ENCODE measurements around the gene UBAC1.

DNA sequence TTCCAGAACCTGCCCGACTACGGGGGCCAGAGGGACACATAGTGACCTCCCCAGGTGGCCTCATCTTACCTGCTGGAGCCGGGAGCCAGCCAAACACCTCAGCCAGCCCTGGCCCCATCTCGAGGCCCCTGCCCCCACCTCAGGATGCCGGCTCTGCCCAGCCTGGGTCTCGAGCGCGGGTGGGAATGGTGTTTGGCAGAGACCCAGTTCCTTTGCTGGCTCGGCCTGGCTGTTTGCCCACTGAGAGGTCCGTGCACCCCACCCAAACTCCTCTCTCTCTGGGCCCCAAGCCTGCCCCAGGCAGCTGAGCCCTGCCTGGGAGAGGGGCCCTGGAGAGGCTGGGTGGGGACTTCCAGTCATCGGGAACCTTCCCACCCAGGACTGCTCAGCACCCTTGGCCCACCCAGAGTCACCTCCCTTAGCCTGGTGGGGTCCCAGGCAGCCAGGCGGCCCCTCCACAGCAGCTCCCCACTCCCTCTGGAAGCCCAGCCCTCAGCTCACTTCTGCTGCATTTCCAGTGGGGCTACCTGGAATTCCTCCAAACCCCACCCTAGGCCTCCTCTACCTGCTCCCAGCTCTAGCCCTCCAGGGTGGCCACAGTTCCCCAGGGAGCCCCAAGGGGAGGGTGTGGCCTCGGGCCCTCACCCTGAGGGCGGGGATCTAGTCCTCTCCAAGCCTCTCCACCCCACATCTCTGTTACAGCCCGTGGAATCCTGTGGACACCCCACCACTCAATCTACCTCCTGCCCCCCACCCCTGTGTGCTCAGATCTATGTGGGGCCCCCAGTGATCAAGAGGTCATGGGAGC, 42.4 kb upstream of the UBAC1 start:
- TF ChIP-seq EZH2phosphoT487 (IDR thresholded peaks at IDR 0.05; ENCODE audit: low read depth, severe bottlenecking, unreplicated experiment) (no peak), EZH2 (IDR thresholded peaks at IDR 0.05; ENCODE audit: borderline replicate concordance) (no peak)
- TF ChIP-seq, protein P1, sequence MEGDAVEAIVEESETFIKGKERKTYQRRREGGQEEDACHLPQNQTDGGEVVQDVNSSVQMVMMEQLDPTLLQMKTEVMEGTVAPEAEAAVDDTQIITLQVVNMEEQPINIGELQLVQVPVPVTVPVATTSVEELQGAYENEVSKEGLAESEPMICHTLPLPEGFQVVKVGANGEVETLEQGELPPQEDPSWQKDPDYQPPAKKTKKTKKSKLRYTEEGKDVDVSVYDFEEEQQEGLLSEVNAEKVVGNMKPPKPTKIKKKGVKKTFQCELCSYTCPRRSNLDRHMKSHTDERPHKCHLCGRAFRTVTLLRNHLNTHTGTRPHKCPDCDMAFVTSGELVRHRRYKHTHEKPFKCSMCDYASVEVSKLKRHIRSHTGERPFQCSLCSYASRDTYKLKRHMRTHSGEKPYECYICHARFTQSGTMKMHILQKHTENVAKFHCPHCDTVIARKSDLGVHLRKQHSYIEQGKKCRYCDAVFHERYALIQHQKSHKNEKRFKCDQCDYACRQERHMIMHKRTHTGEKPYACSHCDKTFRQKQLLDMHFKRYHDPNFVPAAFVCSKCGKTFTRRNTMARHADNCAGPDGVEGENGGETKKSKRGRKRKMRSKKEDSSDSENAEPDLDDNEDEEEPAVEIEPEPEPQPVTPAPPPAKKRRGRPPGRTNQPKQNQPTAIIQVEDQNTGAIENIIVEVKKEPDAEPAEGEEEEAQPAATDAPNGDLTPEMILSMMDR (IDR thresholded peaks at IDR 0.05; ENCODE audit: poor library complexity) = no peak

All from hepatocyte (in vitro differentiated cells).